HAP-1 (cell line): Measurements from ENCODE around the gene NTMT1.

ENCODE experiments used
- DNase-seq, 2 experiments: peaks; one replicate each; pipeline ENCODE4 v3.0.0-alpha.2; 2016 to 2020; ENCODE audit warnings: low spot score in 2 of 2
- H3K27me3 ChIP-seq: fragments of 250-450 bp; sonication (Bioruptor Pico); 2 replicates; pipeline ENCODE4 v1.5.1; 2020; ENCODE audit warnings: low read depth, mild to moderate bottlenecking, moderate library complexity
- H3K36me3 ChIP-seq: fragments of 250-450 bp; sonication (Bioruptor Pico); replicated peaks from 2 replicates; pipeline ENCODE4 v1.5.1; 2020; ENCODE audit warnings: mild to moderate bottlenecking
- H3K4me1 ChIP-seq: fragments of 250-450 bp; sonication (Bioruptor Pico); 2 replicates; pipeline ENCODE4 v1.5.1; 2020; ENCODE audit warnings: mild to moderate bottlenecking
- H3K4me3 ChIP-seq: fragments of 250-450 bp; sonication (Bioruptor Pico); 2 replicates; pipeline ENCODE4 v1.5.1; 2020; ENCODE audit warnings: mild to moderate bottlenecking, moderate library complexity
- H3K9me3 ChIP-seq: fragments of 250-450 bp; sonication (Bioruptor Pico); 2 replicates; pipeline ENCODE4 v1.5.1; 2020; ENCODE audit warnings: mild to moderate bottlenecking, moderate library complexity
- in situ Hi-C: fragments of 300-500 bp; cut with MboI; formaldehyde crosslinking; loops from 3 replicates; pipeline ENCODE4 v1.14.3; 2020; ENCODE audit warnings: low sequenced_read_pairs, inconsistent platforms, mixed read lengths

NTMT1 gene

GRCh38 chr9:129667850-129668249, 41.9 kb downstream of the NTMT1 start:
- no peaks in the 10 kb centered on the region for H3K27me3 ChIP-seq
- in situ Hi-C loops = no loop called here

DNA sequence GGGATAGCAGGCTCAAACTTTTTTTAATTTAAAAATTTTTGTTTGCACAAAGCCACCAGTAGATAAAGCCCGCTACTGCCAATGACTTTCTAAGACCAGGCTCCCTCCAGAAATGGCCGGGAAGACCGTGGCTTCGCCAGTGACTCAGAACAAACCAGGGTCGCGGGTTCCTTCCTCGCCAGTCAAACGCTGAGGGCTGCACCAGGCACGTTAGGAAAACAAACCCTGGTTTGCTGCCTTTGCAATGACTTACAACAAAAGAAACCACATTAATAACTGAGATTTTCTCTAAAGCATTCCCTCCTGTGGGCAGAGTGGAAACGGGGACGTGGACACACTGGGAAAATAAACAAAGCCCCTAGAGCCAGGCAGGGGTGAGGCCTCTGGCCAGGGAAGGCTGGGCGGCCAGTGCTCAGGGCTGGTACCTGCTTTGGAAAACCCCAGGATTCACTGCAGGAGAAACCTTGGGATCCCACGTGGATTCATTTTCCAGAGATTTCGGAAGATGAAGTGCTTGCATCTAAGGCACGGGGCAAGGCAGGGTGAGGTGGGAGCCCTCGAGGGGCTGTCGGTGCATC, 43.3 kb downstream of the NTMT1 start:
- H3K9me3 ChIP-seq = no peaks in the 10 kb centered on the region
- DNase-seq = no peak
- H3K27me3 ChIP-seq = no peaks in the 10 kb centered on the region
- H3K4me3 ChIP-seq = no peak overlapping the region
- no peaks in the 10 kb centered on the region for H3K36me3 ChIP-seq
- in situ Hi-C loops = no loop called here
- no peaks in the 10 kb centered on the region for H3K4me1 ChIP-seq

More at GRCh38 chr9:129667850-129668249, 41.9 kb downstream of the NTMT1 start:
- Histone ChIP-seq H3K9me3 (no peaks in the 10 kb centered on the region), H3K4me3 (no peak overlapping the region), H3K36me3 (no peaks in the 10 kb centered on the region), H3K4me1 (no peaks in the 10 kb centered on the region)
- DNase-seq = no peak

DNA sequence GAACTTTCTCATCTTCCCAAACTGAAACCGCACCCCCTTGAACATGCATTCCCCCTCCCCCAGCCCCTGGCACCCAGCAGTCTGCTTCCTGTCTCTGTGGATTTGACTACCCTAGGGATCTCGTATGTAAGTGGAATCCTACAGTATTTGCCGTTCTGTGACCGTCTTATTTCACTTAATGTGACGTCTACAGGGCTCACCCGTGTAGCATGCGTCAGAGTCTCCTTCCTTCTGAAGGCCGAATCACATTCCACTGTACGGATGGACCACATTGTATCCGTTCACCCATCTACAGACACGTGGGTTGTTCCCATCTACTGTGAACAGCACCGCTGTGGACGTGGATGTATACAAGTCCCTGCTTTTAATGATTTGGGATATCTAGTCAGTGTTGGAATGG, 44.0 kb downstream of the NTMT1 start:
- DNase-seq = no peak
- Histone ChIP-seq H3K9me3 (no peaks in the 10 kb centered on the region), H3K36me3 (no peaks in the 10 kb centered on the region), H3K4me1 (no peaks in the 10 kb centered on the region), H3K4me3 (no peak overlapping the region), H3K27me3 (no peaks in the 10 kb centered on the region)
- in situ Hi-C loops = no loop called here

GRCh38 chr9:129671065-129671464, 45.1 kb downstream of the NTMT1 start:
- H3K27me3 ChIP-seq = no peaks in the 10 kb centered on the region
- no peak overlapping the region for H3K4me3 ChIP-seq
- H3K9me3 ChIP-seq = no peaks in the 10 kb centered on the region
- in situ Hi-C loops = no loop called here
- no peak for DNase-seq
- no peaks in the 10 kb centered on the region for H3K36me3 ChIP-seq
- H3K4me1 ChIP-seq = no peaks in the 10 kb centered on the region

DNA sequence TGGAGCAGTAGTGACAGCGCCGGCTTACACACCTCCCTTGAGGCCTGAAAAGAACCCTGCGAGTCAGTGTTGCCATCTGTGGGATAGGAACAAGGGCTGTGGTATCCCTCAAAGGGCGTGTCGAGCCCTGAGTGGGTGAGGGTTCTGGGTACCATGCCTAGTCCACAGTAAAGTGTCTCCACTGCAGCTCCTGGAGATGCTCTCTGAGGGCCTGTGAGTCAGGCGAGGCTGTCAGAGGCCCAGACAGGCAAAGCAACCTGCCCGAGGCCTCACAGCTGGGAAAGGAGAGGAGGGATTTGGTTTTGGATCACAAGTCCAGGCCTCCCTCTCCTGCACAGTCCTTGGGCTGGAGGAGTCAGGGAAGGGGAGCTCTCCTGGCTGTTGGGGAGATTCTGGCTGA, 45.6 kb downstream of the NTMT1 start:
- no peak overlapping the region for H3K4me3 ChIP-seq
- in situ Hi-C loops = no loop called here

GRCh38 chr9:129672702-129673101, 46.7 kb downstream of the NTMT1 start:
- H3K27me3 ChIP-seq = no peaks in the 10 kb centered on the region
- in situ Hi-C loops = no loop called here

More for the DNA sequence above, 45.6 kb downstream of the NTMT1 start:
- H3K4me1 ChIP-seq = no peaks in the 10 kb centered on the region
- no peaks in the 10 kb centered on the region for H3K9me3 ChIP-seq
- no peaks in the 10 kb centered on the region for H3K27me3 ChIP-seq
- H3K36me3 ChIP-seq = no peaks in the 10 kb centered on the region
- DNase-seq = no peak

GRCh38 chr9:129673602-129674001, 47.6 kb downstream of the NTMT1 start:
- Histone ChIP-seq H3K36me3 (no peaks in the 10 kb centered on the region), H3K27me3 (no peaks in the 10 kb centered on the region), H3K4me1 (no peaks in the 10 kb centered on the region), H3K4me3 (no peak overlapping the region), H3K9me3 (no peaks in the 10 kb centered on the region)
- in situ Hi-C loops = no loop called here
- DNase-seq = no peak

More at GRCh38 chr9:129672702-129673101, 46.7 kb downstream of the NTMT1 start:
- Histone ChIP-seq H3K36me3 (no peaks in the 10 kb centered on the region), H3K9me3 (no peaks in the 10 kb centered on the region), H3K4me3 (no peak overlapping the region), H3K4me1 (no peaks in the 10 kb centered on the region)
- no peak for DNase-seq

GRCh38 chr9:129674229-129674628, 48.3 kb downstream of the NTMT1 start:
- Histone ChIP-seq H3K4me1 (no peaks in the 10 kb centered on the region), H3K4me3 (no peak overlapping the region), H3K36me3 (no peaks in the 10 kb centered on the region), H3K9me3 (no peaks in the 10 kb centered on the region), H3K27me3 (no peaks in the 10 kb centered on the region)
- no peak for DNase-seq
- in situ Hi-C loops = no loop called here

DNA sequence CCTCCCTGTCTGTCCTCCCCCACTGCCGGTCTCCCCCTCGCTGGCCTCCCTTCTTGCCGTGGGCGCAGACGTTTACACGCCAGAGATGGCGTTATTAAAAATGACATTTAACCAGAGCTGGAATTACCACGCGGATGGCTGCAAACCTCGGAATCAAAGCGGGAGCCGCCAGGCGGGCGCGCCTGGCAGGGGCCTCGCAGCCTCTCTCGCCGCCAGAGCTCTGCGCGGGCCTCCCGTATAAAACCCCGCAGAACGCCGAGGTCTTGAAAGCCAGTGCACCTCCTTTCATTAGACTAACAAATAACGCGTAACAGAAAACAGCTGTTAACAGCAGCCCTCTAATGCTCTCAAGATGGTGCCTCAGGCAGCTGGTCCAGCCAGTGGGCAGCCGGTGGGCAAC, 49.7 kb downstream of the NTMT1 start:
- no peaks in the 10 kb centered on the region for H3K9me3 ChIP-seq
- no peak overlapping the region for H3K4me3 ChIP-seq
- no peaks in the 10 kb centered on the region for H3K36me3 ChIP-seq
- in situ Hi-C loops = no loop called here
- DNase-seq = no peak
- no peaks in the 10 kb centered on the region for H3K4me1 ChIP-seq
- no peaks in the 10 kb centered on the region for H3K27me3 ChIP-seq

- DNase-seq = no peak
- in situ Hi-C loops = no loop called here
- no peaks in the 10 kb centered on the region for H3K36me3 ChIP-seq
- H3K27me3 ChIP-seq = no peaks in the 10 kb centered on the region
- no peak overlapping the region for H3K4me3 ChIP-seq
- H3K4me1 ChIP-seq = no peaks in the 10 kb centered on the region
- no peaks in the 10 kb centered on the region for H3K9me3 ChIP-seq
Observed at GRCh38 chr9:129676287-129676686, 50.3 kb downstream of the NTMT1 start.

GRCh38 chr9:129676975-129677374, 51.0 kb downstream of the NTMT1 start:
- H3K36me3 ChIP-seq = no peaks in the 10 kb centered on the region
- no peaks in the 10 kb centered on the region for H3K9me3 ChIP-seq
- H3K4me3 ChIP-seq = no peak overlapping the region
- no peaks in the 10 kb centered on the region for H3K27me3 ChIP-seq
- in situ Hi-C loops = no loop called here
- no peak for DNase-seq
- H3K4me1 ChIP-seq = no peaks in the 10 kb centered on the region

GRCh38 chr9:129677456-129677855, 51.5 kb downstream of the NTMT1 start:
- Histone ChIP-seq H3K9me3 (no peaks in the 10 kb centered on the region), H3K36me3 (no peaks in the 10 kb centered on the region), H3K4me3 (no peak overlapping the region), H3K4me1 (no peaks in the 10 kb centered on the region), H3K27me3 (no peaks in the 10 kb centered on the region)
- in situ Hi-C loops = no loop called here
- DNase-seq = no peak

GRCh38 chr9:129678844-129679243, 52.9 kb downstream of the NTMT1 start:
- no peak overlapping the region for H3K4me3 ChIP-seq
- H3K27me3 ChIP-seq = no peaks in the 10 kb centered on the region
- no peaks in the 10 kb centered on the region for H3K36me3 ChIP-seq
- no peaks in the 10 kb centered on the region for H3K4me1 ChIP-seq
- no peaks in the 10 kb centered on the region for H3K9me3 ChIP-seq
- in situ Hi-C loops = no loop called here
- no peak for DNase-seq

DNA sequence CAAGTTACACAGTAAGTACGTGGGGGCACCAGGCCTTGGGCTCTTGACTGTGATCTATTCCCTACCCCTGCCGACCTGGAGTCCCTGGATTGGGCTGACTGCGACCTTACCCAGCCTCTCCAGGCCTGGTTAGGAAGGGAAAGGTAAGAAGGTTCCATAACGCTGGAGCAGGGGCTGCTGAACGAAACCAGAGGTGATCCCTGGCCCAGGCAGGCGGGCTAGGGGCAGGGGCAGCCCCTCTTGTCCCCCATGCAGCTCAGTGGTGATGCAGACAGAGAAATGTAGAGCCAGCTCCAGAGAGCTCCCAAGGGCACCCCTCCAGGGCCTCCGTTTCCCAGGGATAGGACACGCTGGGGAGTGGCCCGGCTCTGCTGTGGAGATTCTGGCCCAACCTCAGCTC, 53.6 kb downstream of the NTMT1 start:
- Histone ChIP-seq H3K4me1 (no peaks in the 10 kb centered on the region), H3K4me3 (no peak overlapping the region), H3K27me3 (no peaks in the 10 kb centered on the region), H3K9me3 (no peaks in the 10 kb centered on the region), H3K36me3 (no peaks in the 10 kb centered on the region)
- in situ Hi-C loops = no loop called here
- DNase-seq = no peak

GRCh38 chr9:129681924-129682323, 56.0 kb downstream of the NTMT1 start:
- in situ Hi-C loops = no loop called here
- no peak for DNase-seq
- Histone ChIP-seq H3K9me3 (no peaks in the 10 kb centered on the region), H3K27me3 (no peaks in the 10 kb centered on the region), H3K4me1 (no peaks in the 10 kb centered on the region), H3K36me3 (no peaks in the 10 kb centered on the region), H3K4me3 (no peak overlapping the region)
